SK-N-SH (cell line): ENCODE measurements around the gene PTPN13. TPM values are rescaled to one million over a fixed set of nuclear protein-coding genes. Genes with fewer than 3 reads are reported as not detected.

Experiments
- CTCF ChIA-PET: fragments of 300-600, 350-600 bp; formaldehyde crosslinking; extraction: SDS; loops from one replicate; lab custom pipeline; 2021; lab: Yijun Ruan, JAX
- POLR2A ChIA-PET: fragments of 350-600 bp; sonication (Branson Sonifier 250); formaldehyde crosslinking; extraction: SDS; loops from one replicate; lab custom pipeline; 2020; ENCODE audit warnings: antibody characterized with exemption, inconsistent platforms; lab: Yijun Ruan, JAX
- DNase-seq: peaks from one replicate; pipeline ENCODE4 v3.0.0; 2012
- H2AFZ ChIP-seq: fragments of 200-600 bp; sonication (generic); 2 replicates; pipeline ENCODE4 v1.8.1; 2016; ENCODE audit warnings: antibody characterized with exemption, mild to moderate bottlenecking, low read depth
- H3F3A ChIP-seq: fragments of 200-600 bp; sonication (generic); replicated peaks from 2 replicates; pipeline ENCODE3; 2016; ENCODE audit warnings: antibody characterized with exemption, mild to moderate bottlenecking; ENCODE audit not compliant: insufficient read depth
- H3K27ac ChIP-seq, 2 experiments: fragments of 200-500 bp in 1 of 2; fragments of 200-600 bp in 1 of 2; sonication (Bioruptor generic) in 1 of 2; sonication (generic), shearing (Covaris generic) in 1 of 2; 2 replicates each; pipeline versions ENCODE4 v1.5.1 to v1.6.1; 2014 to 2016; ENCODE audit warnings: low read depth in 2 of 2, inconsistent platforms in 1 of 2, low read length in 1 of 2, mild to moderate bottlenecking in 1 of 2, mixed read lengths in 1 of 2
- H3K27me3 ChIP-seq: fragments of 200-600 bp; sonication (generic), shearing (Covaris generic); 2 replicates; pipeline ENCODE4 v1.6.1; 2016; ENCODE audit warnings: mixed run types; ENCODE audit not compliant: insufficient read depth
- H3K36me3 ChIP-seq, 2 experiments: fragments of 200-500 bp in 1 of 2; fragments of 200-600 bp in 1 of 2; sonication (Bioruptor generic) in 1 of 2; sonication (generic) in 1 of 2; replicated peaks in 1 of 2; 2 replicates each; pipeline versions ENCODE3 to v1.5.1; 2014 to 2016; ENCODE audit warnings: low read length in 1 of 2, mild to moderate bottlenecking in 1 of 2; ENCODE audit not compliant: insufficient read depth in 2 of 2, control insufficient read depth in 1 of 2
- H3K4me1 ChIP-seq, 2 experiments: fragments of 200-500 bp in 1 of 2; fragments of 200-600 bp in 1 of 2; sonication (Bioruptor generic) in 1 of 2; sonication (generic), shearing (Covaris generic) in 1 of 2; 2 replicates each; pipeline versions ENCODE4 v1.5.1 to v1.6.1; 2014 to 2016; ENCODE audit warnings: low read depth in 1 of 2, low read length in 1 of 2, mixed run types in 1 of 2; ENCODE audit not compliant: insufficient read depth in 2 of 2, control insufficient read depth in 1 of 2
- H3K4me2 ChIP-seq: fragments of 200-600 bp; sonication (generic), shearing (Covaris generic); 2 replicates; pipeline ENCODE4 v1.6.1; 2017; ENCODE audit warnings: mixed run types
- H3K4me3 ChIP-seq, 2 experiments: fragments of 200-500 bp in 1 of 2; fragments of 200-600 bp in 1 of 2; sonication (Bioruptor generic) in 1 of 2; sonication (generic), shearing (Covaris generic) in 1 of 2; 2 replicates each; pipeline versions ENCODE4 v1.5.1 to v1.8.1; 2014 to 2016; ENCODE audit warnings: low read depth in 2 of 2, inconsistent platforms in 1 of 2, low read length in 1 of 2, mild to moderate bottlenecking in 1 of 2, mixed read lengths in 1 of 2, moderate library complexity in 1 of 2
- H3K79me2 ChIP-seq: fragments of 200-600 bp; sonication (generic); 2 replicates; pipeline ENCODE4 v1.8.1; 2017; ENCODE audit warnings: mild to moderate bottlenecking; ENCODE audit not compliant: insufficient read depth
- H3K9ac ChIP-seq: fragments of 200-600 bp; sonication (generic); 2 replicates; pipeline ENCODE4 v1.6.1; 2017; ENCODE audit warnings: mixed run types
- H3K9me2 ChIP-seq: fragments of 200-600 bp; sonication (generic); 2 replicates; pipeline ENCODE4 v1.6.1; 2017; ENCODE audit warnings: mixed run types
- H3K9me3 ChIP-seq: fragments of 200-600 bp; sonication (generic); 2 replicates; pipeline ENCODE4 v1.6.1; 2017; ENCODE audit warnings: mixed run types, mild to moderate bottlenecking, moderate library complexity
- H4K20me1 ChIP-seq: fragments of 200-600 bp; sonication (generic); 2 replicates; pipeline ENCODE4 v1.6.1; 2017; ENCODE audit warnings: mild to moderate bottlenecking, mixed run types; ENCODE audit not compliant: insufficient read depth
- CHD2 ChIP-seq: fragments of 150-350 bp; IDR thresholded peaks from 2 replicates; pipeline ENCODE4 v1.6.1; 2018; ENCODE audit warnings: low read length; ENCODE audit not compliant: partially characterized antibody
- CTCF ChIP-seq: fragments of 200-600 bp; sonication (generic); IDR thresholded peaks from 2 replicates; pipeline ENCODE4 v1.6.1; 2017; ENCODE audit warnings: antibody characterized with exemption, mild to moderate bottlenecking, moderate library complexity
- ELF1 ChIP-seq: IDR thresholded peaks from 2 replicates; pipeline ENCODE4 v1.4.0; 2012
- EP300 ChIP-seq, 2 experiments: IDR thresholded peaks; 2 replicates each; pipeline versions ENCODE4 v1.4.0 to v1.6.1; 2012; ENCODE audit warnings: borderline replicate concordance in 1 of 2, low read depth in 1 of 2, low read length in 1 of 2
- FOXJ3 ChIP-seq: sonication (generic); formaldehyde crosslinking; IDR thresholded peaks from 2 replicates; pipeline ENCODE4 v1.5.1; 2020; ENCODE audit warnings: mild to moderate bottlenecking, missing genetic modification reagents
- GABPA ChIP-seq: IDR thresholded peaks from 2 replicates; pipeline ENCODE4 v1.4.0; 2012; ENCODE audit warnings: low read depth, mild to moderate bottlenecking
- GATA2 ChIP-seq: sonication (generic); formaldehyde crosslinking; IDR thresholded peaks from 2 replicates; pipeline ENCODE4 v1.5.0; 2020; ENCODE audit warnings: mild to moderate bottlenecking, missing genetic modification reagents
- JUND ChIP-seq: IDR thresholded peaks from 2 replicates; pipeline ENCODE4 v1.4.0; 2012
- MAX ChIP-seq: IDR thresholded peaks from 2 replicates; pipeline ENCODE4 v1.4.0; 2012; ENCODE audit warnings: low read depth
- MXI1 ChIP-seq: IDR thresholded peaks from 2 replicates; pipeline ENCODE4 v1.6.1; 2012; ENCODE audit warnings: mild to moderate bottlenecking, low read depth, low read length, improper control_type of control experiment
- PBX3 ChIP-seq: IDR thresholded peaks from 2 replicates; pipeline ENCODE4; 2012
- POLR2AphosphoS5 ChIP-seq: IDR thresholded peaks from 2 replicates; pipeline ENCODE4 v1.6.1; 2012; ENCODE audit warnings: low read depth, low read length
- RCOR1 ChIP-seq: fragments of 150-350 bp; IDR thresholded peaks from 2 replicates; pipeline ENCODE4 v1.6.1; 2017; ENCODE audit warnings: antibody characterized with exemption, low read length
- RFX5 ChIP-seq: IDR thresholded peaks from 2 replicates; pipeline ENCODE4 v1.6.1; 2012; ENCODE audit warnings: mild to moderate bottlenecking, improper control_type of control experiment, low read length
- SIN3A ChIP-seq: IDR thresholded peaks from 2 replicates; pipeline ENCODE4 v1.6.1; 2012; ENCODE audit warnings: low read depth, mild to moderate bottlenecking, low read length, moderate library complexity, borderline replicate concordance
- TAF1 ChIP-seq: IDR thresholded peaks from 2 replicates; pipeline ENCODE4 v1.6.1; 2012; ENCODE audit warnings: low read depth, mild to moderate bottlenecking, low read length, moderate library complexity, borderline replicate concordance
- YY1 ChIP-seq: IDR thresholded peaks from 2 replicates; pipeline ENCODE4 v1.4.0; 2012; ENCODE audit warnings: low read depth, mild to moderate bottlenecking
- WGBS: methylation state at CpG from one replicate; pipeline ENCODE4 v1.1.6; 2017; ENCODE audit warnings: low lambda C conversion rate; 5-methylcytosine and 5-hydroxymethylcytosine counted together
- polyA plus RNA-seq, 3 experiments: library from polyadenylated mRNA; depleted of rRNA; stranded (reverse); fragments of >200 nt; gene quantifications; 2 replicates each; pipeline ENCODE4 v1.2.3, GENCODE V29; 2012
- TF ChIP-seq, protein P1 (sequence below): IDR thresholded peaks from 2 replicates; pipeline ENCODE4 v1.6.1; 2012; ENCODE audit warnings: mild to moderate bottlenecking, low read depth, low read length, moderate library complexity
- TF ChIP-seq, protein P2 (sequence below): fragments of 150-350 bp; IDR thresholded peaks from 2 replicates; pipeline ENCODE4 v1.6.1; 2017; ENCODE audit warnings: antibody characterized with exemption, low read length, low read depth, borderline replicate concordance
- TF ChIP-seq, protein P3 (sequence below): IDR thresholded peaks from 2 replicates; pipeline ENCODE4 v1.4.0; 2012; ENCODE audit warnings: low read depth, borderline replicate concordance

The PTPN13 gene
- polyA plus RNA-seq, 1 of the 3 experiments (the other 2 are of a cell fraction): 5.5 TPM

DNA sequence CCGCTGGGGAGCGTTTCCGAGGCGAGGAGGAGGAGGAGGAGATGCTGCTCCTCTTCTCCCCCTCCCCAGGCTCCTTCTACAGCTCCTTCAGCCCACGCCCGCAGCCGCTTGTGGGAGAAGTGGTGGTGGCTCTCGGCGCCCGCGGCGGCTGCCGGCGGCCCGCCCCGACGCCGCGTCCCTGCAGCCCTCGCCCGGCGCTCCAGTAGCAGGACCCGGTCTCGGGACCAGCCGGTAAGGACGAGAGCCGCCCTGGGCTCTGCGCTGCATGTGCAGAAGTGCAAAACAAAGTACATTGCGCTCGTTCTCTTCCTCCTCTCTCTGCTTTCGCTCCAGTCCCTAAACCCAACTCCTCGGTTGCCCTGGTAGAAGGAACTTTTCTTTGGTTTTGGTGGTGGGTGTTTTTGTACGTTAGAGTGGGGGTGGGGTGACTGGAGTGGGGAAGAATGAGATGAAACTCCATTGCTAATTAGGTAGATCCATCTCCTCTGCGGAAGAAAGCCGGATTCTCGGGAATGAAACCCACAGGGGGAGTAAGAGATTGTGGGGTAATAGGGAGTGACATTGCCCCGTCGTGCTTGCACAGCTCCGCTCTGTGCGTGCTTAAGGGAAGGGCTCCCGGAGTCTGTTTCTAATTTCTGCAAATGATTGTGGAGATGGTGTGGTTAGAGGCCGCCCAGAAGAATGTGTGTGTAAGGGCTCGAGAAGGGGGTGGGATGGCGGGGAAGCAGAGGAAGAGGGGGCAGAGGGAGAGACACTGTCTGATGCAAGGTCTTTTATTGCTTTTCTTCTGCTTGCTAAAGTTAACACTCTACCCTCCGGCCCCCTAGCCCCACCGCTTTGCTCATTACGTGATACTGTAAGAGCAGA, 677 bp downstream of the PTPN13 start:
- WGBS: under 1% methylated on average over 28 of the region's 47 CpGs
- peaks cover 9 to 15% of the 10 kb centered on the region in 2 experiments for H3K4me1 ChIP-seq
- H3K4me2 ChIP-seq: peak overlapping the region; percentile 74
- peak; percentile 63 for DNase-seq
- H2AFZ ChIP-seq: peak overlapping the region; percentile 93
- H3K4me3 ChIP-seq: peak overlapping the region; percentile 72 to 77
- peaks cover 36% of the 10 kb centered on the region for H3K79me2 ChIP-seq
- no peaks in the 10 kb centered on the region for H3K36me3 ChIP-seq
- H4K20me1 ChIP-seq: peaks cover 3% of the 10 kb centered on the region; the same call in 1 of the 2 replicates
- CTCF ChIA-PET: interaction anchor here (0.7 to 4.0 kb wide), 13 partner anchors 12 to 505 kb away, joined by 3 to 18 read pairs (median 4); partner anchors contain the start of gene C4orf36
- peak overlapping the region; percentile 71 for H3K9ac ChIP-seq
- POLR2A ChIA-PET: interaction anchor here (0.7 kb wide), 1 partner anchor 177 kb away, joined by 3 read pairs; no protein-coding TSS in a partner anchor
- H3K27me3 ChIP-seq: no peaks in the 10 kb centered on the region
- H3F3A ChIP-seq: peaks cover 33% of the 10 kb centered on the region
- H3K9me2 ChIP-seq: no peaks in the 10 kb centered on the region
- no peaks in the 10 kb centered on the region for H3K9me3 ChIP-seq
- H3K27ac ChIP-seq: peak overlapping the region; percentile 72 to 85
- TF ChIP-seq FOXJ3 (CRISPR knock-in tag) (no peak), GATA2 (CRISPR knock-in tag) (peak; percentile 19), PBX3 (peak; percentile 51; the same call in 1 of the 2 replicates), MXI1 (peak; percentile 47; the same call in 1 of the 2 replicates), GABPA (no peak), ELF1 (peak; percentile 28; the same call in 1 of the 2 replicates), SIN3A (peak; percentile 75), POLR2AphosphoS5 (peak; percentile 67), TAF1 (0 out of 2 replicates have a peak, but pooled peaks have one; percentile 11), RCOR1 (peak; percentile 58), RFX5 (no peak), EP300 (IDR thresholded peaks at IDR 0.05; ENCODE audit: borderline replicate concordance in 1 of 2, low read depth in 1 of 2, low read length in 1 of 2) (peak; percentile 18 to 26; a peak in 1 of 4 replicates), YY1 (no peak), CTCF (peak; percentile 37; the same call in 1 of the 2 replicates), CHD2 (no peak), JUND (peak; percentile 28; the same call in 1 of the 2 replicates), MAX (no peak; the same call in 1 of the 2 replicates)
- TF ChIP-seq, protein P1, sequence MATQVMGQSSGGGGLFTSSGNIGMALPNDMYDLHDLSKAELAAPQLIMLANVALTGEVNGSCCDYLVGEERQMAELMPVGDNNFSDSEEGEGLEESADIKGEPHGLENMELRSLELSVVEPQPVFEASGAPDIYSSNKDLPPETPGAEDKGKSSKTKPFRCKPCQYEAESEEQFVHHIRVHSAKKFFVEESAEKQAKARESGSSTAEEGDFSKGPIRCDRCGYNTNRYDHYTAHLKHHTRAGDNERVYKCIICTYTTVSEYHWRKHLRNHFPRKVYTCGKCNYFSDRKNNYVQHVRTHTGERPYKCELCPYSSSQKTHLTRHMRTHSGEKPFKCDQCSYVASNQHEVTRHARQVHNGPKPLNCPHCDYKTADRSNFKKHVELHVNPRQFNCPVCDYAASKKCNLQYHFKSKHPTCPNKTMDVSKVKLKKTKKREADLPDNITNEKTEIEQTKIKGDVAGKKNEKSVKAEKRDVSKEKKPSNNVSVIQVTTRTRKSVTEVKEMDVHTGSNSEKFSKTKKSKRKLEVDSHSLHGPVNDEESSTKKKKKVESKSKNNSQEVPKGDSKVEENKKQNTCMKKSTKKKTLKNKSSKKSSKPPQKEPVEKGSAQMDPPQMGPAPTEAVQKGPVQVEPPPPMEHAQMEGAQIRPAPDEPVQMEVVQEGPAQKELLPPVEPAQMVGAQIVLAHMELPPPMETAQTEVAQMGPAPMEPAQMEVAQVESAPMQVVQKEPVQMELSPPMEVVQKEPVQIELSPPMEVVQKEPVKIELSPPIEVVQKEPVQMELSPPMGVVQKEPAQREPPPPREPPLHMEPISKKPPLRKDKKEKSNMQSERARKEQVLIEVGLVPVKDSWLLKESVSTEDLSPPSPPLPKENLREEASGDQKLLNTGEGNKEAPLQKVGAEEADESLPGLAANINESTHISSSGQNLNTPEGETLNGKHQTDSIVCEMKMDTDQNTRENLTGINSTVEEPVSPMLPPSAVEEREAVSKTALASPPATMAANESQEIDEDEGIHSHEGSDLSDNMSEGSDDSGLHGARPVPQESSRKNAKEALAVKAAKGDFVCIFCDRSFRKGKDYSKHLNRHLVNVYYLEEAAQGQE: no peak
- TF ChIP-seq, protein P2, sequence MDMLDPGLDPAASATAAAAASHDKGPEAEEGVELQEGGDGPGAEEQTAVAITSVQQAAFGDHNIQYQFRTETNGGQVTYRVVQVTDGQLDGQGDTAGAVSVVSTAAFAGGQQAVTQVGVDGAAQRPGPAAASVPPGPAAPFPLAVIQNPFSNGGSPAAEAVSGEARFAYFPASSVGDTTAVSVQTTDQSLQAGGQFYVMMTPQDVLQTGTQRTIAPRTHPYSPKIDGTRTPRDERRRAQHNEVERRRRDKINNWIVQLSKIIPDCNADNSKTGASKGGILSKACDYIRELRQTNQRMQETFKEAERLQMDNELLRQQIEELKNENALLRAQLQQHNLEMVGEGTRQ: no peak
- TF ChIP-seq, protein P3, sequence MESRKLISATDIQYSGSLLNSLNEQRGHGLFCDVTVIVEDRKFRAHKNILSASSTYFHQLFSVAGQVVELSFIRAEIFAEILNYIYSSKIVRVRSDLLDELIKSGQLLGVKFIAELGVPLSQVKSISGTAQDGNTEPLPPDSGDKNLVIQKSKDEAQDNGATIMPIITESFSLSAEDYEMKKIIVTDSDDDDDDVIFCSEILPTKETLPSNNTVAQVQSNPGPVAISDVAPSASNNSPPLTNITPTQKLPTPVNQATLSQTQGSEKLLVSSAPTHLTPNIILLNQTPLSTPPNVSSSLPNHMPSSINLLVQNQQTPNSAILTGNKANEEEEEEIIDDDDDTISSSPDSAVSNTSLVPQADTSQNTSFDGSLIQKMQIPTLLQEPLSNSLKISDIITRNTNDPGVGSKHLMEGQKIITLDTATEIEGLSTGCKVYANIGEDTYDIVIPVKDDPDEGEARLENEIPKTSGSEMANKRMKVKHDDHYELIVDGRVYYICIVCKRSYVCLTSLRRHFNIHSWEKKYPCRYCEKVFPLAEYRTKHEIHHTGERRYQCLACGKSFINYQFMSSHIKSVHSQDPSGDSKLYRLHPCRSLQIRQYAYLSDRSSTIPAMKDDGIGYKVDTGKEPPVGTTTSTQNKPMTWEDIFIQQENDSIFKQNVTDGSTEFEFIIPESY: no peak
